Effector memory CD8-positive, alpha-beta T cell (primary cell): ENCODE measurements around the gene HTRA3.

Experiments
- ATAC-seq: fragments of 150-1000 bp; cut with Tn5 transposase; replicated peaks from 2 replicates; pipeline ENCODE4 v1.10.0; 2021; ENCODE audit warnings: mild to moderate bottlenecking, moderate library complexity
- DNase-seq, 3 experiments: peaks; one replicate each; pipeline ENCODE4 v3.0.0; 2021
- H3K27ac Mint-ChIP-seq, 2 donors: one replicate each; pipeline ENCODE4 v1.8.0; 2022; ENCODE audit warnings: mild to moderate bottlenecking in 2 of 2, mixed read lengths in 2 of 2, moderate library complexity in 2 of 2
- H3K27me3 Mint-ChIP-seq, 2 donors: one replicate each; pipeline ENCODE4 v1.8.0; 2022; ENCODE audit warnings: mixed read lengths in 2 of 2
- H3K36me3 Mint-ChIP-seq: one replicate; pipeline ENCODE4 v1.8.0; 2022; ENCODE audit warnings: mild to moderate bottlenecking, moderate library complexity, mixed read lengths; ENCODE audit not compliant: insufficient read depth
- H3K4me1 Mint-ChIP-seq, 2 donors: one replicate each; pipeline ENCODE4 v1.8.0; 2022; ENCODE audit warnings: low read depth in 2 of 2, mixed read lengths in 2 of 2
- H3K4me3 Mint-ChIP-seq, 2 donors: one replicate each; pipeline ENCODE4 v1.8.0; 2022; ENCODE audit warnings: mild to moderate bottlenecking in 2 of 2, mixed read lengths in 2 of 2, moderate library complexity in 2 of 2
- H3K9me3 Mint-ChIP-seq, 2 donors: one replicate each; pipeline ENCODE4 v1.8.0; 2022; ENCODE audit warnings: mixed read lengths in 2 of 2

HTRA3 gene

DNA sequence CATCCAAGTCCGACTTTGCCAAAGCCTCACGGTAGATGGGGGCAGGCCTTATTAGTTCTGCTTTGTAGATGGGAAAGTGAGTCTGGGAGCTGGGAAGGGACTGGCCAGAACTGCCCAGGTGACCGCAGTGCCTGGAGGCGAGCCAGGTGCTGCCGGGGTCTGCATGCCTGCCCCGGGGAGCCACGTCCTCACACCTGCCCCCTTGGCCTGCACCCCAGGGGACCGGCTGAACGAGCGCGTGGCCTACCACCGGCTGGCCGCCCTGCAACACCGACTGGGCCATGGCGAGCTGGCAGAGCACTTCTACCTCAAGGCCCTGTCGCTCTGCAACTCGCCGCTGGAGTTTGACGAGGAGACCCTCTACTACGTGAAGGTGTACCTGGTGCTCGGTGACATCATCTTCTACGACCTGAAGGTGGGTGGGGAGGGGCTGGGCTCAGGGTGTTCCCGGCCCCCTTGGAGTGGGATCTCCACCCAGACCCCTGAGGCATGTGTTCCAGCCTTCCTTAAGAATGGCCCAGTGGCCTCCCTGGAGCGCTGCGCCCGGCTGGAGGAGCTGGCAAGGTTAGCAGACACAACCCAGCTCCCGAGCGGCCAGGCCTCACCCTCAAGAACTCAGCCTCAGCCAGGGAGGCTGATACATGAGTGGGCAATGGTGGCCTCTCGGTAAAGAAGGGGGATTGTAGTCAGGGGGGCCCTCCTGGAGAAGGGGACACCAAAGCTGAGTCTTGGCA, 32.1 kb upstream of the HTRA3 start:
- no peak for DNase-seq
- H3K27me3 Mint-ChIP-seq = no peaks in the 10 kb centered on the region
- H3K27ac Mint-ChIP-seq = peak overlapping the region in 1 of 2 donors; percentile 68
- H3K9me3 Mint-ChIP-seq = no peaks in the 10 kb centered on the region
- peaks cover 3% of the 10 kb centered on the region for H3K36me3 Mint-ChIP-seq
- peaks cover 6 to 7% of the 10 kb centered on the region in 2 donors for H3K4me1 Mint-ChIP-seq
- H3K4me3 Mint-ChIP-seq = no peak overlapping the region
- ATAC-seq = no peak

DNA sequence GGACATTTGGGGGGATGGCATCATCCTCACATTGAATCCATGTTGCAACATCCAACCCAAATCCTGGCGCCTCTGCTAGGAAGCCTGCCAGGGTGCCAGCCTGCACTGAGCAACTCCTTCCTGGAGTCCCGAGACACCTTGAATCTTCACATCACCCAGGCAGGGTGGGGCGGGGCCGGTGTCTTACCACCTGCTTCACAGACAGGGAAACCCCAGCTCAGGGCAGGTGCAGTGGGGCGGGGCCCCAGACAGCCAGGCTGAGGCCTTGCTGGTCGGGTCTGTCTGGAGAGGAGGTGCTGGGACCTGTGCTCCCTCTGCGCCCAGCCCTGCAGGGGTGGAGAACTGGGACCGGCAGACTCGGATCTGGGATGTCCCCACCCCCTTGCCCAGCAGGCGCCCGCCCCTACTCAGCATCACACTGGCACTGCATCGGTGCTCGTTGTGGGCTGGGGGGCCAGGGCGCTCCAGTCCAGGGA, 31.5 kb upstream of the HTRA3 start:
- peaks cover 6 to 7% of the 10 kb centered on the region in 2 donors for H3K4me1 Mint-ChIP-seq
- no peaks in the 10 kb centered on the region for H3K36me3 Mint-ChIP-seq
- no peak overlapping the region for H3K4me3 Mint-ChIP-seq
- H3K27ac Mint-ChIP-seq = no peak overlapping the region
- no peaks in the 10 kb centered on the region for H3K27me3 Mint-ChIP-seq
- DNase-seq = no peak
- ATAC-seq = peak; percentile 30
- H3K9me3 Mint-ChIP-seq = no peaks in the 10 kb centered on the region

DNA sequence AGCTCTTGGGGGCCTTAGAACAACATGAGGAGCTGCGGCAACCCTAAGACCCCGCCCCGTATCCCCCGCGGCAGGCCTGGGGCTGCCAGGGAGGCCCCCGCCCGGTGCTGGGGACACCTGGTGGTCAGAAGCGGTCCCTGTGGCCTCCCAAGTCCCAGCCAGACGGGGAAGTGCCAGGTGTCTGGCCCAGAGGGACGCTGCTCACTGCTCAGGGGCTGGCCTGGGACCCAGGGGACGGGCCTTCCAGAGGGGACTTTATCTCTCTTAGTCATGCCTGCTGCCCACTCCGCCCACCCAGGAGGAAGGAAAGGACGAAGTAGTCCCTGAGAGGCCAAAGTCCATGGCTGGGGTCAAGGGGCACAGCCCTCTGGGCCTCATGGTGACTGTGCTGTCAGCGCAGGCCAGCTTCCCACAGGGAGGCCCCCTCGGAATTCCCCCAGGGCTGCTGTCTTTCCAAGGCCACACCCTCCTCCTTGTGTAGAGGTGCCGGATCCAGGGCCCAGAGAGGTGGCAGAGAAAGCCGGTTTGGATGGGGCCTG, 31.0 kb upstream of the HTRA3 start:
- H3K4me3 Mint-ChIP-seq = no peak overlapping the region
- no peak overlapping the region for H3K27ac Mint-ChIP-seq
- no peaks in the 10 kb centered on the region for H3K27me3 Mint-ChIP-seq
- H3K9me3 Mint-ChIP-seq = no peaks in the 10 kb centered on the region
- peaks cover 6 to 7% of the 10 kb centered on the region in 2 donors for H3K4me1 Mint-ChIP-seq
- DNase-seq (no peak), ATAC-seq (no peak)
- H3K36me3 Mint-ChIP-seq = no peaks in the 10 kb centered on the region

DNA sequence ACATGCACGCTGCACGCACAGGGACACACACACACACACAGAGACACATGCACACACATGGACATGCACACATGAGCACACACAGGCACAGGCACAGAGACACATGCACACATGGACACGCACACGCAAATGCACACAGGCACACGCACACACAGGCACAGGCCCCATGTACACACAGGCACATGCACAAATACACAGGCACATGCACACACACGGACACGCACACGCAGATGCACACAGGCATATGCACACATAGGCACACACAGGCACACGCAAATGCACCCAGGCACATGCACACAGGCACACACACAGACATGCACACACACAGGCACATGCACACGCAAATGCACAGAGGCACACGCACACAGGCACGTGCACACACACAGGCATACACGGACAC, 30.3 kb upstream of the HTRA3 start:
- no peak for DNase-seq
- Mint-ChIP-seq H3K36me3 (no peaks in the 10 kb centered on the region), H3K27me3 (peaks cover 0 to 3% of the 10 kb centered on the region in 2 donors), H3K27ac (no peak overlapping the region), H3K4me3 (no peak overlapping the region), H3K9me3 (no peaks in the 10 kb centered on the region), H3K4me1 (peaks cover 6 to 7% of the 10 kb centered on the region in 2 donors)
- no peak for ATAC-seq

DNA sequence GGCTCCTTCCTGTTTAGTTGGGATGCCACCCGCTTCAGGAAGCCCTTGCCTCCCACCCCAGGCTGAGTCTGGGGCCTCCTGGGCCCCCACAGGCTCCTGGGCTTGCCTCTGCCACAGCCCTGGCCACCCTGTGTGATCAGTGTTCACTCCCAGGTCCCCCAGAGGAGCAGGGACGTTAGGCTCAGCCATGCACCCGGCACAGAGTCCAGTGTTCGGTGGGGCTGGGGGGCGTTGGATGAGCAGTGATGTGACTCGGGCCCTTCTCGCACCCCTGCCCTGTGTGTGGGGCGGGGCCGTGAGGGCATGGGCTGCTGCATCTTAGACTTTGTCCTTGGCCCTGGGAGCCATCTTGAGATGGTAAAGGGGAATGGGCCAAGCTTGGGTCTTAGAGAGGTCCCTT, 29.9 kb upstream of the HTRA3 start:
- Mint-ChIP-seq H3K27ac (no peak overlapping the region), H3K27me3 (peaks cover 0 to 7% of the 10 kb centered on the region in 2 donors), H3K9me3 (no peaks in the 10 kb centered on the region), H3K4me3 (no peak overlapping the region), H3K36me3 (no peaks in the 10 kb centered on the region), H3K4me1 (peaks cover 6 to 7% of the 10 kb centered on the region in 2 donors)
- DNase-seq (no peak), ATAC-seq (no peak)

DNA sequence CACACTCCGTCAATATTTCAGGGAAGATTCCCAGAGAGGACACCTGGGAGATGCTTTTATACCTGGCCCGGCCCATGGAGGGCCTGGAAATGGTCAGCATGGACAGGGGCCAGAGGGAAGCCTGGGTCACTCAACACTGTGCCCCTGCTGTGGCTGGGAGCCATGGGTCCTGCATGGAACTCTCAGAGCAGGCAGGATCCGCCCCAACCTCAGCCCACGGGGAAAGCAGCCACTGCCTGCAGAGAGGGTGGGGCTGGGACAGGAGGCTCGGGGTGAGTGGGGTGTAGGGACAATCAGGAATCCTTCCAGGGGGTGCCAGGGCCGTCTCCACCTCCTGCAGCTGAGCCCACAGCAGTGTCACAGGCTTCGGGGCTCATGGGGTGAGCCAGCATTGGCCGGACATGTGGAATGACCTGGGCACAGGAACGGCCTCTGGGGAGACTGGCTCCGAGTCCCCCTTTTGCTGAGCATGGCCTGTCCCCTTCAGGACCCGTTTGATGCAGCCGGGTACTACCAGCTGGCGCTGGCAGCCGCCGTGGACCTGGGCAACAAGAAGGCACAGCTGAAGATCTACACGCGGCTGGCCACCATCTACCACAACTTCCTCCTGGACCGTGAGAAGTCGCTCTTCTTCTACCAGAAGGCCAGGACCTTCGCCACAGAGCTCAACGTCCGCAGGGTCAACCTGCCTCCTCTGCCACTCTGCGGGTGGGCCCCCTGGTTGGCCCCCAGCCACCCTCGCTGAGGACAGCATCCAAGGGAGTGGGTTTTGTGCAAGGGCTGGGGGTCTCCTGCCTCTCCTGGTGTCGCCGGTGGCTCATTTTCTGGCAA, 29.1 kb upstream of the HTRA3 start:
- H3K36me3 Mint-ChIP-seq = no peaks in the 10 kb centered on the region

DNA sequence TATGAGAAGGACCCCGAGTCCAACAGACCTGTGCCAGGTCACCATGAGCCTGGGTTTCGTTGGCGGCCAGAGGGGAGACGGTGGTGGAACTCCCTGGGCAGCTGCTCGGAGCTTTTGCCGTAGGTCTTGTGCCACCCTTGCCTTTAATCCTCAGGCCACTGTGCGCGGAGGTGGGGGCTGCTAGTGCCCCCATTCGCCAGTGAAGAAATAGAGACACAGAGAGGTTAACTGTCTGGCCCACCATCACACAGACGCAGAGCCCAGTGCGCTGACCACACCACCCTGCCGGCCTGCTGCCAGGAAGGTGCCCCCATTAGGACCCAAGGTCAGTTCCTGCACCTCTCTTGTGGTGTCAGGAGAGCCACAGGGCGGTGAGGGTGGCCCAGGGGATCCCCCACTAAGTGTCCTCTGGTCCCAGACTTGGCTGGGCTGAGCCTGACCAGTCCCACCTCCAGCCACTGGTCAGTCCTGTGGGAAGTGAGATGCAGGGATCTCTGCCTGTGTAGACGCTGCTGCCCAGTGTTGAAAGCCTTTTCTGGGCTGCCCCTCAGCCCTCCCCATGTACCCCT, 28.3 kb upstream of the HTRA3 start:
- DNase-seq = no peak
- Mint-ChIP-seq H3K4me3 (peak overlapping the region in 1 of 2 donors; percentile 37), H3K9me3 (no peaks in the 10 kb centered on the region), H3K36me3 (no peaks in the 10 kb centered on the region), H3K27me3 (peaks cover 0 to 16% of the 10 kb centered on the region in 2 donors), H3K27ac (peak overlapping the region; percentile 67 to 70), H3K4me1 (peaks cover 7 to 8% of the 10 kb centered on the region in 2 donors)
- no peak for ATAC-seq

More for the DNA sequence above, 29.1 kb upstream of the HTRA3 start:
- no peak for ATAC-seq
- H3K4me3 Mint-ChIP-seq = no peak overlapping the region
- H3K9me3 Mint-ChIP-seq = no peaks in the 10 kb centered on the region
- H3K27ac Mint-ChIP-seq = no peak overlapping the region
- DNase-seq = no peak
- H3K27me3 Mint-ChIP-seq = peaks cover 0 to 8% of the 10 kb centered on the region in 2 donors
- peaks cover 6 to 7% of the 10 kb centered on the region in 2 donors for H3K4me1 Mint-ChIP-seq

DNA sequence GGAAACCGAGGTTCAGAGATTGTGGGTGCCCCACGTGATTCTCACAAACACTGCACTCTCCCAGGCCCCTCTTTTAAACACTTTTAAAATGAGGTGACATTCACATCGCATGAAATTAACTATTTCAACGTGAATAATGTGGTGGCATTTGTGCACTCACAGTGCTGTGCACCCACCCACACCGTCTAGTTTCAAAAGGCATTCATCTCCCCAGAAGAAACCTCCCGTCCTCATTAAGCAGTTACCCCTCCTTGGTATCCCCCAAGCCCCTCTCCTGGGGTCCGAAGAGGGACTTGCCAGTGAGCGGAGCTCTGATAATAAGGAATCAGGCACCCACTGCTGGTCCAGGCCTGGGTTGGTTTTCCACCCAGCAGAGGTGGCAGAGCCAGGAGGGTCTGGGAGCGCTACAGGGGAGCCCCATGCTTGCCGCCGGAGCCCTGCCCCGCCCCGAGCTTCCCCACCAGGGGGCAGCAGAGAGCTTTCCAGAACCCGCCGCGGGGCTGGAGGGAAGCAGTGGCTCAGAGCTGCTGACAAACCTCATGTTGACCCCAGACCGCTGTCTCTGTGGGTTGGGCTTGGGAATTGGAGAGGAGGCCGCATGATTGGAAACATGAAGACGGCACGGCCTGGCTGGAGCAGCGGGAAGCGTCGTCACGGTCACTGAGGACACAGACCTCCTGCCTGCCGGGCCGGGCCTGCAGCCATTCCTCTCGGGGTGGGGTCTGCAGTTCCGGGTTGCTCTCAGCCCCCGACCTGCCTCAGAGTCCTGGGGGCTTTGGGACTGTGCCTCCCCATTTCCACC, 27.5 kb upstream of the HTRA3 start:
- Mint-ChIP-seq H3K4me1 (peaks cover 7 to 8% of the 10 kb centered on the region in 2 donors), H3K4me3 (peak overlapping the region in 1 of 2 donors; percentile 37), H3K27me3 (peaks cover 0 to 16% of the 10 kb centered on the region in 2 donors), H3K36me3 (no peaks in the 10 kb centered on the region), H3K27ac (peak overlapping the region; percentile 67 to 70), H3K9me3 (no peaks in the 10 kb centered on the region)
- DNase-seq = peak; percentile 79 to 86 (median 81)
- peak; percentile 93 for ATAC-seq

DNA sequence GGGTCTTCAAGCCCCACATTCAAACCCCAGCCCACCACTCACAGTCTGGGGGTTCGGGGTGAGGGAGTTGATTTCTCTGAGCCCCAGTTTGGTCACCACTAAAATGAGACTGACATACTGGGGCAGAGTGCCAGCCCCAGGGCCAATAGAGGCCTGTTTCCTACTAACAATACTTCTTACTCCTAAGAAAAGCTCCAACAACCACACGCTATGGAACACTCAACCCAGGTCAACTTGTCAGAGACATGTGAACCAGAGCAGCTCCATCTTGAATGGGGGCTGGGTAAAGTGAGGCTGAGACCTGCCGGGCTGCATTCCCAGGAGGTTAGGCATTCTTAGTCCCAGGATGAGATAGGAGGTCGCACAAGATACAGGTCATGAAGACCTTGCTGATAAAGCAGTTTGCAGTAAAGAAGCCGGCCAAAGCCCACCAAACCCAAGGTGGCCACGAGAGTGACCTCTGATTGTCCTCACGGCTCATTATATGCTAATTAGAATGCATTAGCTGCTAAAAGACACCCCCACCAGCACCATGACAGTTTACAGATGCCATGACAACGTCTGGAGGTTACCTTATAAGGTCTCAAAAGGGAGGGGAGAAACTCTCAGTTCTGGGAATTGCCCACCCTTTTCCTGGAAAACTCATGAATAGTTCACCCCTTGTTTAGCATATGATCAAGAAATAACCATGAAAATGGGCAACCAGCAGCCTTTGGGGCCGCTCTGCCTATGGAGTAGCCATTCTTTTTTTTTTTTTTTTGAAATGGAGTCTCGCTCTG, 26.6 kb upstream of the HTRA3 start:
- H3K27me3 Mint-ChIP-seq = peaks cover 2 to 16% of the 10 kb centered on the region in 2 donors
- DNase-seq (no peak), ATAC-seq (no peak)
- no peak overlapping the region for H3K27ac Mint-ChIP-seq
- no peaks in the 10 kb centered on the region for H3K9me3 Mint-ChIP-seq
- H3K36me3 Mint-ChIP-seq = no peaks in the 10 kb centered on the region
- no peak overlapping the region for H3K4me3 Mint-ChIP-seq
- H3K4me1 Mint-ChIP-seq = peaks cover 7 to 8% of the 10 kb centered on the region in 2 donors

DNA sequence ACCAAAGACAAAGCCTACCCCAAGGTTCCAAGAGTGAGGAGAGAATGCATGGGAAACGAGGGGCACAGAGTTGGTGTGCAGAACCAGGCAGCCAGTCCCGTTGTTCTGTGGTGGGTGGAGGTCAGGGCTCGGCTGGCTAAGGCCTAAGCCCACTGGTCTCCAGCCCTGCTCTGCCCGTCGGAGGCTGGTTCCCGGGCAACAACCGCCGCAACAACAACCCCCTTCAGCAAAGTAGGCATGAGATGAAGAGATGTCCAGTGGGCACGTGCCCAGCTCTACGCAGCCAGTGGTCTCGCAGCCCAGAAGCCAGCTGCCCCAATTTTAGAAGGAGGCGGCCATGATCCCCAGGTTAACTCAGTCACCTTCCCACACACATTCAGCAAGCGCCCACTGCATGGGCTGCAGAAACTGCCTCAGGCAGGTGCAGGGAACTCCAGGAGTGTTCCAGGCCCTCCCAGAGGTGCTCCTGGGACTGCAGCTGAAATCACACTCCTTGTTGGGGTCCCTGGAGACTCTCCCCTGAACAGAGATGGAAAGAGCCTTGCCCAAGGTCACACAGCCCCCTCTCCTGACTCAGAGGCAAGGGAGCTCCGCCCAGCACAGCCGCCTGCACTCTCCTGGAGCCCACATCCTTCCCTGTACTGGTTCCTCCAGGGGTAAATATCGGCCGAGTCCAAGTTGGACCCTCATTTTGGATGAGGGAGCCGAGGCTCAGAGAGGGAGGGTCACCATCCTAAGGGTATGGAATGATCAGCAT, 25.4 kb upstream of the HTRA3 start:
- H3K36me3 Mint-ChIP-seq = no peaks in the 10 kb centered on the region
- H3K4me1 Mint-ChIP-seq = peaks cover 7 to 8% of the 10 kb centered on the region in 2 donors
- ATAC-seq = no peak
- no peak overlapping the region for H3K27ac Mint-ChIP-seq
- no peak for DNase-seq
- H3K4me3 Mint-ChIP-seq = no peak overlapping the region
- H3K9me3 Mint-ChIP-seq = no peaks in the 10 kb centered on the region
- peaks cover 6 to 16% of the 10 kb centered on the region in 2 donors for H3K27me3 Mint-ChIP-seq

DNA sequence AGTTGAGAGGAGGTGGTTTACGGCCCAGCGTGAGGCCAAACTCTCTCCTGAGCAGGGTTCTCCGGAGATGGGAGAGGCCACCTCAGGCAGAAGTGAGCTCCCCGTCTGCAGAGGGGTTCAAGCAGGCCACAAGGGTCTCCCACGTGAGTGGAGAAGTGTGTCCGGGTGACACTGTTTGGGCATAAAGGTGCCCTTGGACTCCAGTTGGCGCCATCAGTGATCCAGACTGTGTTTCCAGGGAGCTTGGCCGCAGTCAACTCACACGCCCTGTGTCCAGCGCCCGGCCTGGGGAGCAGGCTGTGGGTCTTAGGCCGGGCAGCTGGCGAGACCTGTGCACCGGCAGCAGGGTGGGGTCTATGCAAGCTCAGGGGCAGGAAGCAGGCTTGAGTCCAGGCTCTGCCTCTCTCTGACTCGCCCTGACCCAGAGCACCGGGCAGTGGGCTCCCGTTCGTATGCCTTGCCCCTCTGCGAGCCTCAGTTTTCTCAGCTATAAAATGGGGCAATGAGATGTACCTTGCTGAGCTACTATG, 24.6 kb upstream of the HTRA3 start:
- H3K27me3 Mint-ChIP-seq = peaks cover 6 to 16% of the 10 kb centered on the region in 2 donors
- H3K27ac Mint-ChIP-seq = no peak overlapping the region

More for the DNA sequence above, 24.6 kb upstream of the HTRA3 start:
- Mint-ChIP-seq H3K4me1 (peaks cover 7 to 8% of the 10 kb centered on the region in 2 donors), H3K4me3 (no peak overlapping the region), H3K36me3 (no peaks in the 10 kb centered on the region), H3K9me3 (no peaks in the 10 kb centered on the region)
- no peak for DNase-seq
- ATAC-seq = no peak
